Hepatocyte (in vitro differentiated cells): ENCODE data around the gene RPL41.
A peak's percentile ranks its signal among the peaks of the same experiment; 100 is the strongest.

Source experiments
- EZH2phosphoT487 ChIP-seq: fragments of 200-600 bp; sonication (generic); IDR thresholded peaks from one replicate; pipeline ENCODE4 v1.6.1; 2018; ENCODE audit warnings: antibody characterized with exemption, mild to moderate bottlenecking, low read depth, moderate library complexity; ENCODE audit not compliant: unreplicated experiment, severe bottlenecking
- TF ChIP-seq, protein P1 (sequence below): fragments of 200-600 bp; sonication (generic); IDR thresholded peaks from 2 replicates; pipeline ENCODE4 v1.5.1; 2016; ENCODE audit warnings: antibody characterized with exemption, mild to moderate bottlenecking; ENCODE audit not compliant: poor library complexity

DNA sequence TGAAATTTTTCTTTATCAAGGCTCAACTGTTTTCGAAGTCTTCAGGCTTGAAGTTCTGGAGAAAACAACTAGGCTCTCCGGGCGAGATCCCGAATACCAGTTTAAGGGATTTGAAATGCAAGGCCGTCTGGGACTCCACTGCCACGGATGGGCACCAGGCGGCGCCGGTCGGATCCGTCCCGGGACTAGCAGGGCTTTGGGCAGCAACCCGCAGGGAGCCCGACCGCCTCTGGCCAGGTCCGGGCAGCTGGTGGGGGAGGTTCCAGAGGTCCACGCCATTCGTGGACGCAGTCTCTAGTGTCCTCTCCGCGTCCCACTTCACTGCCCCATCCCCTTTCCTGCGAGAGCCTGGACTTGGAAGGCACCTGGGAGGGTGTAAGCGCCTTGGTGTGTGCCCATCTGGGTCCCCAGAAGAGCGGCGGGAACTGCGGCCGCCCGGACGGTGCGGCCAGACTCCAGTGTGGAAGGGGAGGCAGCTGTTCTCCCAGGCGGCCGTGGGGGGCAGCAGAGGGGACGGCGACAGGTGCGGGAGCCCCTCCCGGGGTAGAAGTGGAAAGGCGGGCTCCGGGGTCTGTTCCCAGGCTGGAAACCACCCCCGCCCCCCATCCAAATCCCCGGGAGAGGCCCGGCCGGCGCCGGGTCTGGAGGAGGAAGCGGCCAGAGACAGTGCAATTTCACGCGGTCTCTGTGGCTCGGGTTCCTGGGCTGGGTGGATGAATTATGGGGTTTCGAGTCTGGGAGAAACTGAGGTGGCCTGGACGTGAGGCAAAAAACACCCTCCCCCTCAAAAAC is 37.3 kb upstream of the RPL41 start:
- TF ChIP-seq, protein P1, sequence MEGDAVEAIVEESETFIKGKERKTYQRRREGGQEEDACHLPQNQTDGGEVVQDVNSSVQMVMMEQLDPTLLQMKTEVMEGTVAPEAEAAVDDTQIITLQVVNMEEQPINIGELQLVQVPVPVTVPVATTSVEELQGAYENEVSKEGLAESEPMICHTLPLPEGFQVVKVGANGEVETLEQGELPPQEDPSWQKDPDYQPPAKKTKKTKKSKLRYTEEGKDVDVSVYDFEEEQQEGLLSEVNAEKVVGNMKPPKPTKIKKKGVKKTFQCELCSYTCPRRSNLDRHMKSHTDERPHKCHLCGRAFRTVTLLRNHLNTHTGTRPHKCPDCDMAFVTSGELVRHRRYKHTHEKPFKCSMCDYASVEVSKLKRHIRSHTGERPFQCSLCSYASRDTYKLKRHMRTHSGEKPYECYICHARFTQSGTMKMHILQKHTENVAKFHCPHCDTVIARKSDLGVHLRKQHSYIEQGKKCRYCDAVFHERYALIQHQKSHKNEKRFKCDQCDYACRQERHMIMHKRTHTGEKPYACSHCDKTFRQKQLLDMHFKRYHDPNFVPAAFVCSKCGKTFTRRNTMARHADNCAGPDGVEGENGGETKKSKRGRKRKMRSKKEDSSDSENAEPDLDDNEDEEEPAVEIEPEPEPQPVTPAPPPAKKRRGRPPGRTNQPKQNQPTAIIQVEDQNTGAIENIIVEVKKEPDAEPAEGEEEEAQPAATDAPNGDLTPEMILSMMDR: peak; percentile 60
- TF ChIP-seq EZH2phosphoT487: no peak
